Right ventricle myocardium superior (tissue), 1 donor: ENCODE results near the gene PALD1. TPM values are rescaled to one million over a fixed set of nuclear protein-coding genes. Genes with fewer than 3 reads are reported as not detected.
"Not testable (repeated sequence)": the region's sequence is repeated elsewhere in the genome, so short reads cannot be mapped to it uniquely, and the experiment has no call there.

Source experiments
- ATAC-seq: fragments of 200-7000 bp; cut with Tn5 transposase; one replicate; pipeline ENCODE4 v1.9.1; 2020; ENCODE audit warnings: mild to moderate bottlenecking; ENCODE audit not compliant: poor library complexity
- DNase-seq: peaks from one replicate; pipeline ENCODE4 v3.0.0-alpha.2; 2020
- intact Hi-C: fragments of 100-400 bp; cut with DNase I; formaldehyde crosslinking; loops from one replicate; pipeline ENCODE4 v1.11.2; 2022
- total RNA-seq: library from RNA; stranded (reverse); fragmentation: NEBNext Ultra II Directional; extraction: Animal tissue kit (Norgen Biotek cat#: 25700); gene quantifications from one replicate; pipeline ENCODE4 v1.2.1, GENCODE V29; 2021
- donor health status: DM: no; HTN: yes; CAD: no; lungs with severe emphysema.

The PALD1 gene
- total RNA-seq, 1 donor from 2014 or later: 4.6 TPM

DNA sequence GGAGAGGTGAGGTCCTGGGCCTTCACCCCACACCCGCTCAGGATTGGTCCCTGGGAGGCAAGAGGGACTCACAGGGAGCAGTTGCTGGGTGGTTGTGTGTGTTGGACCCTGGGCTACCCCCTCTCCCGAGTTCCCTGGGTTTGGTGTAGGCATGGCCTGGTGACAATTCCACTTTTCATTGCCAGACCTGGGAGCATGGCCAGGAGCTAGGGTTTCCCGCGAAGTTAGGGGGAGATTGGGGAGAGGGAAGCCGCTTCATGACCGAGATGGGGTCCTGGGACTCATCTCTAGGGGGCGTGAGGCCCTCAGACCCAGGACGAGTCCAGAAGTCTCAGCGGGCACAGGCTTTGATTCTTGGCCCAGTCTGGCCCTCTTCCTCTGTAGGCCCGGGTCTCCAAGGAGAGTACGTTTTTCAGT is 606 bp downstream of the PALD1 start:
- intact Hi-C loops: no loop called here
- DNase-seq: no peak
- no peak for ATAC-seq

- ATAC-seq (peak; percentile 26), DNase-seq (no peak)
- intact Hi-C loops: no loop called here
Measured at GRCh38 chr10:70479626-70480238, 1.2 kb downstream of the PALD1 start.

DNA sequence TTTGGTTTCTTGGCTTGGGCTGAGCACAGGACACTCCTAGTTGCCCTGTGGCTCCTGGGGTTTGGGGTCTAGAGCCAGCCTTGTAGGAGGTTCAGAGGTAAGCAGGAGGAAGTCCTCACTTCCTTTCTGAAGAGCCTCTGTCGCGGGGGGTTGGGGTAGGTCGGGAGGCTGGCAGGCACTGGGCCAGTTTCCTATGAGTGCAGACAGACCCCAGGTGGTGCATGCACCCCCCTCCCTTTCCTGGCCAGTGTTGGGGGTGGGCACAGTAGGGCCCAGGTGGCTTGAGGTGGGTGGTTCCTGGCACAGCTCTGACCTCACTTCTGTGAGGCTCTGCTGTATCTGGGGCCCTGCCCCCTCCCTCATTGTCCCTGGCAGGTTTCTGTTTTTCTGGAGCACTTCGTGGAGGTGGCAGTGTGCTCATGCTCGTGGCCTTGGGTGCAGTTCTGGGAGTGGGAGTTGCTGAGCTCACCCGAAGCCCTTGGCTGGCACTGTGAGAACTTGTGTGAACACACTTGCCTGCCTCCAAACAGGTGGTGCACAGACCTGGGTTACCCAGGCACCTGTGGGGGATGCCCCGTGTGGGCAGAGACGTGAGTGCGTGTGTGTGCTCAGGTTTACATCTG is 1.8 kb downstream of the PALD1 start:
- DNase-seq: no peak
- no peak for ATAC-seq
- intact Hi-C loops: no loop called here

GRCh38 chr10:70481105-70481504 is 2.5 kb downstream of the PALD1 start:
- DNase-seq (no peak), ATAC-seq (no peak)
- intact Hi-C loops: no loop called here

- peak; percentile 77 for ATAC-seq
- peak; percentile 81 for DNase-seq
- intact Hi-C loops: no loop called here
Measured at GRCh38 chr10:70481831-70482530, 3.4 kb downstream of the PALD1 start.

- no peak for ATAC-seq
- intact Hi-C loops: no loop called here
- no peak for DNase-seq
Measured at GRCh38 chr10:70482982-70483760, 4.6 kb downstream of the PALD1 start.

- ATAC-seq, intact Hi-C loops, DNase-seq: not testable (repeated sequence)
Measured at GRCh38 chr10:70483872-70484271, 5.3 kb downstream of the PALD1 start.

- no peak for ATAC-seq
- DNase-seq: no peak
- intact Hi-C loops: no loop called here
Measured at GRCh38 chr10:70487824-70488223, 9.3 kb downstream of the PALD1 start.

DNA sequence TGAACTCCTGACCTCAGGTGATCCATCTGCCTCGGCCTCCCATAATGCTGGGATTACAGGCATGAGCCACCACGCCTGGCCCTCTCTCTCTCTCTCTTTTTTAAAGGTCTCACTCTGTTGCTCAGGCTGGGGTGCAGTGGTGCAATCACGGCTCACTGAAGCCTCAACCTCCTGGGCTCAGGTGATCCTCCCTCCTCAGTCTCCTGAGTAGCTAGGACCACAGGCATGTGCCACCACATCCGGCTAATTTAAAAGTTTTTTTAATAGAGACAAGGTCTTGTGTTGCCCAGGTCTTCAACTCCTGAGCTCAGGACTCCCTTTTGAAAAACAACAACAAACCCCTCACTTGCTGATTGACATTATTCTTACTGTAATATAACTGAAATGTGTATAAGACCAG is 11.6 kb downstream of the PALD1 start:
- intact Hi-C loops: no loop called here
- ATAC-seq (no peak), DNase-seq (no peak)

DNA sequence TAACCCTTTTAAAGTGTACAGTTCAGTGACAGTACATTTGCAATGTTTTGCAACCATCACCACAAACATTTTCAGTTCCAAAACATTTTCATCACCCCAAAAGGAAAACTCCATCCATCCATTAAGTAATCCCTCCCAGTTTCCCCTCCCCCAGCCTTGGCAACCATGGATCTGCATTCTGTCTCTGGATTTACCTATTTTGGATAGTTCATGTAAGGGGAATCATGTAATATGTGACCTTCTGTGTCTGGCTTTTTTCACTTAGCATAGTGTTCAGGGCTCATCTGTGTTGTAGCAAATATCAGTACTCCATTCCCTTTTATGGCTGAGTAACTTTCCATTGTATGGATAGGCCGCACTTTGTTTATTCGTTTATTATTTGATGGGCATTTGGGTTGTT is 13.0 kb downstream of the PALD1 start:
- intact Hi-C loops: no loop called here
- no peak for DNase-seq

DNA sequence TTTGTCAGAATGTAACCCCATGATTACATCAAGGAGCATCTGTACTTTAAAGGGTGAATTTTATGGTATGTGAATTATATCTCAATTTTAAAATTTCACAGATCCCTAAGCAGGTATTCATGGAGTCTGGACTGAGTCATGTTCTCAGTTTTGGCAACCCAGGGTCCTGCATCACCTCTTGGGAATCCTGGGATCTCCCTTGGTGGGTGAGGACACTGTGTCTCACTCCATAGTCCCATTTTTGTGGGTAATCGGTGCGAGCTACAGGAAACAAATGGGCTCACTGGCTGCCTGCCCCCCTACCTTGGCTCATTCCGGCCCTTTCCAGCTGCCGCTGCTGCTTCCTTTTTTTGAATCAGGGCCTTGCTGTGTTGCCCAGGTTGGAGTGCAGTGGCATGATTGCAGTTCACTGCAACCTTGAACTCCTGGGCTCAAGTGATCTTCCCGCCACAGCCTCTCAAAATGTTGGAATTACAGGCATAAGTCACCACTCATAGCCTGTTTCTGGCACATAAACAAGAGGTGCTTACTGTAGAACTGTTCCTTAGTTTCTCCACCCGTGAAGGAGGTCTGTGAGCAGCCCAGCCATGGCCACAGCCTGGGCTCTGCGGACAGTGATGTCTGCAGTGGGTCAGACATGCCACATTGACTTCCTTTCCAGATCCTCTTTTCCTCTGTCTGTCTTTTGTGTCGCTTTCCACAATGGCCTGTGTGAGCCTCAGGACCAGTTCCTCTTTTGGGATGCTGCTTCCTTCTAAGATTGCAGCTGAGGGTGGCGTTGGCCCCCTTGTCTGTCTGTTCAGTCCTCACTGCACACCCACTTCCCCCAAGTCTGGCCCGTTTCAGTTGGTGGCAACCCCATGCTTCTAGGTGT is 14.5 kb downstream of the PALD1 start:
- intact Hi-C loops: no loop called here
- peak; percentile 57 for ATAC-seq
- DNase-seq: no peak

More for the DNA sequence above, 13.0 kb downstream of the PALD1 start:
- no peak for ATAC-seq

DNA sequence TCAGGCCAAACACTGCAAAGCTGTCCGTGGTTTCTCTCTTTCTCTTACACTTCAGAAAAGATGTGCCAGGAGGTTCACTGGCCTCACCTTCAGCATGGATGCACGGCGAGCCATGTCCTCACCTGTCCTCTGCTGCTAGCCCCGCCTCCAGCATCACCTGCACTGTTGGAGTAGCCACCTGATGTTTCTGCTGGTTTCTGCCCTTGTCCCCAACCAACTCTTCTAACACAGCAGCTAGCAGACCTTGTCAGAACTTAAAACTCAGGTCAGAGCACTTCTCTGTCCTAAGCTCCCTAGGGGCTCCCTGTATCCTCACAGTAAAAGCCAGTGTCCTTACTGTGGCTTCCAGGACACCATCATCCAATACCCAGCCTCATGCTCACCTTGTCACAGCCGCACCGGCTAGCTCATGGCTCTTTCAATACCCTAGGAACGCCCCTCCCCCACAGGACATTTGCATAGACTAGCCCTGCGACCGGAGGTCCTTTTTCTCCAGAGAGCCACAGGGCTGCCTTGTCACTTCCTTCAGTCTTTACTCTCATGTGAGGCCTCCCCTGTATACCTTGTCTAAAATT is 15.2 kb downstream of the PALD1 start:
- ATAC-seq: peak; percentile 36
- intact Hi-C loops: no loop called here
- no peak for DNase-seq

DNA sequence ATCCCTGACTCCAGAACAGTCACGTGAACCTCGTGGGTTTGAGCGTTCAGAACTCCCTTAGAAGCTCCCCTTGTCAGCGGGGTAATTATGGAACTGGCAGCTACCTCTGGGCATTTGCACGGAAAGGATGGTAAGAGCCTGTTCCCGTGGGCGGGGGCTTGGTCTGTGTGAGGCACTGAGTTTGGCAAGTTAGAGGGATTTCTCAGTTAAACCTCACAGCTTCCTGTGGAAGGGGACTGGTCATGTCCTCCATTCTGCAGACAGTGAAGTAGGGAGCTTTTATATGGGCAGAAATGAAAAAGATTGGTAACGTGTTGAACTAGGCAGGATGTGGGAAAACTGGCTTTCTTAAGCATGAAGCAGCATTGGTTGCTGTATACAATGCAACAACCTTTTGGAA is 16.0 kb downstream of the PALD1 start:
- intact Hi-C loops: no loop called here
- DNase-seq: no peak
- ATAC-seq: no peak

DNA sequence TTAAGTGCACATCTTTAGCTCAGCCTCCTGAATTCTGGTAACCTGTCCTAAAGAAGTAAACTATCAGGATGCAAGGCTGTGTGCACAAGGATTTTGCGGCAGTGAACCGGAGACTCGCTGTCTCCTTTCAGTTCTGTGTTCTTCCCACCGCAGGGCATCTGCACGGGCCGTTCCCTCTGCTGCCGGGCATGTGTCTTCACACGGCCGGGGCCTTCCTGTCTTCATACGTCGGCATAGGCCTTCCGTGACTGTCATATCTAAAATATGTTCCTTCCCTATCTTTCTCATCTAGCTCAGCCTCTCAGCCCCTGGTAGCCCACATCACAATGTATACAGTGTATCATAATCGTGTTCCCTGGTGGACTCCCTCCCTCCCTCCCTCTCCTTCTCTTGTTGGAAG is 16.4 kb downstream of the PALD1 start:
- DNase-seq (peak; percentile 65), ATAC-seq (peak; percentile 49)
- intact Hi-C loops: no loop called here

DNA sequence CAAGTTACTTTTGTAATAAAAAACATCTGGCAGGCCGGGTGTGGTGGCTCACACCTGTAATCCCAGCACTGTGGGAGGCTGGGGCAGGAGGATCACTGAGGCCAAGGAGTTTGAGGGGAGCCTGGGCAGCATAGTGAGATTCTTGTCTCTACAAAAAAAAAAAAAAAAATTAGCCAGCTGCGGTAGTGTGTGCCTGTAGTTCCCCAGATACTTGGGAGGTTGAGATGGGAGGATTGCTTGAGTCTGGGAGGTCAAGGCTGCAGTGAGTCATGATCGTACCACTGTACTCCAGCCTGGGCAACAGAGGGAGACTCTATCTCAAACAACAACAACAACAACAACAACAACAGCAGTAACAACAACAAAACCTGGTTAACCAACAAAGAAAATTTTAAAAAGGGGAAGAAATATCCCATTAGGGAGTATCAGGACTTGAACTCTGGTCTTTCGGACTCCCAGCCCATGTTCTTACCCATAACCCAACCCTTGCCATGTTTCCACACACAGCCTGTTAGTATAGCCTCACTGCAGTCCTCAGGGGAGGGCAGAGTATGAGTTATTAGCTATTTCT is 17.2 kb downstream of the PALD1 start:
- ATAC-seq (no peak), DNase-seq (no peak)
- intact Hi-C loops: no loop called here

DNA sequence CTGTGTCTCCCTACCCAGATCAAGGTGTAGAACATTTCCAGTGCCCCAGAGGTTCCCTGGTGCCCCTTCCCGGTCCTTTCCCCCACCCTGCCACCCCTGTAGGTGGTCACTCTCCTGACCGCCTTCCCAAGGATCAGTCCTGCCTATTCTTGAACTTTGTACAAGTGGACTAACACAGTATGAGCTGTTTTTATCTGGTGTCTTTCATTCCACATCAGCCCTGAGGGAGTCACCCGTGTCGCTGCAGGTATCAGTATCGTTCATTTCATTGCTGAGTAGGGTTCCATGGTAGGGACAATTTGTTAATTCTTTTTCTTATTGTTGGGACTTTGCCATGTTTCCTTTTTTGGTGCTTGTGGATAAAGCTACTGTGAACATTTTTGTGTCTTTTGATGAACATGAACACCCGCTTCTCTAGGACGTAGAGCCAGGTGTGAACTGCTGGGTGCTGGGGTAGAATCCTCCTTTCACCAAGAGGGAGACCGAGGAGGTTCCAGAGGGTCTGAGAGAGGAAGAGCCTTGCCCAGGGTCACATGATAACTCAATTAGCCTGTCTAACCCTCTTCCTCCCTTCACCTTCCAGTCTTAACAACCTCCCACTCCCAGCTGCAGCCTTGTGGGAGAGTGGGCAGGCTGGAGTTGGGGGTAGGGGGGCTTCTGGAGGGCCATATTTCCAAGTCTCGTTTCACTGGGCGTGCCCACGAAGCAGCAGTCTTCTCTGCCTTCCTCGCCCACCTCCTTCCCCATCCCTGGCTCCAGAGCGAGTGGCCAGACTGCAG is 18.0 kb downstream of the PALD1 start:
- ATAC-seq (no peak), DNase-seq (no peak)
- intact Hi-C loops: no loop called here

- ATAC-seq: no peak
- no peak for DNase-seq
- intact Hi-C loops: no loop called here
Measured at GRCh38 chr10:70497120-70497545, 18.6 kb downstream of the PALD1 start.
